GM12892 (cell line): Measurements from ENCODE around the gene TAL1.

Experiments
- POLR2A ChIP-seq: IDR thresholded peaks from 2 replicates; pipeline ENCODE4 v1.6.1; 2011; ENCODE audit warnings: low read depth, low read length, control low read depth
- POLR2AphosphoS5 ChIP-seq: IDR thresholded peaks from 2 replicates; pipeline ENCODE4 v1.6.1; 2011; ENCODE audit warnings: low read depth, low read length, control low read depth

DNA sequence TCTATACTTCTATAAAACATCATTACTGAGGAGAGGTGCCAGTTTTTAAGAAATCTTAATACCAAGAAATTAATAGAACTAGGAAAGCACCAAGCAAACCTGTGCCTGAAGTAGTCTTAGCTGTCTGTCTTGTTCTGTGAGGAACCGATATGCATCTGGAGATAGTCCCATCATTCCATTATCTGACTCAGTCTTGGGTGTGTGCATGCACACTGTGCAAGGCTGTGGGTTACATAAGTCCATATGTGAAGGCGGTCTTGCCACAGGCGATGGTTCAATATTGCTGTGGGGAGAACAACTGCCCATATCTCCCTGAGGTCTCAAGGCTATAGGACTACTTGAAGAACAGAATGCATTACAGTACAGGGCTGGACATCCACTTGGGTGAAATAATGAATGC is 48.1 kb upstream of the TAL1 start:
- no peak for TF ChIP-seq POLR2A
- no peak for TF ChIP-seq POLR2AphosphoS5
